H1 (cell line): Measurements from ENCODE around the gene BPIFA2. TPM values are rescaled to one million over a fixed set of nuclear protein-coding genes. Genes with fewer than 3 reads are reported as not detected.
"Not testable (repeated sequence)": the region's sequence is repeated elsewhere in the genome, so short reads cannot be mapped to it uniquely, and the experiment has no call there.

Source experiments
- CTCF ChIA-PET: fragments of 300-600 bp; sonication (Branson Sonifier 250); formaldehyde crosslinking; loops from one replicate; lab custom pipeline; 2021; ENCODE audit not compliant: partially characterized antibody; lab: Charles Lee
- POLR2A ChIA-PET: fragments of 300-600 bp; sonication (Branson Sonifier 250); formaldehyde crosslinking; loops from one replicate; lab custom pipeline; 2021; ENCODE audit warnings: inconsistent platforms; ENCODE audit not compliant: partially characterized antibody; lab: Charles Lee
- DNase-seq, 2 experiments: peaks; one replicate each; pipeline versions ENCODE4 v3.0.0 to v3.0.0-alpha.2; 2010 to 2022; ENCODE audit warnings: low spot score in 2 of 2, low read depth in 1 of 2, mixed read lengths in 1 of 2
- FAIRE-seq: peaks from 2 replicates; lab custom pipeline; 2011; peaks lifted over from hg19 to GRCh38; lab: Jason Lieb, UNC
- H2AFZ ChIP-seq: 2 replicates; pipeline ENCODE4 v1.8.1; 2012; ENCODE audit warnings: low read length, inconsistent platforms
- H2AK5ac ChIP-seq: 2 replicates; pipeline ENCODE4 v1.6.1; 2013; ENCODE audit warnings: low read depth, low read length
- H2BK120ac ChIP-seq: replicated peaks from 2 replicates; pipeline ENCODE3; 2013; ENCODE audit warnings: low read depth, low read length, inconsistent platforms
- H2BK12ac ChIP-seq: 2 replicates; pipeline ENCODE4 v1.6.1; 2013; ENCODE audit warnings: low read depth, low read length
- H2BK15ac ChIP-seq: 2 replicates; pipeline ENCODE4 v1.6.1; 2013; ENCODE audit warnings: low read length
- H2BK20ac ChIP-seq: 2 replicates; pipeline ENCODE4 v1.6.1; 2013; ENCODE audit warnings: low read length
- H2BK5ac ChIP-seq: 2 replicates; pipeline ENCODE4 v1.6.1; 2013; ENCODE audit warnings: low read depth, low read length
- H3K14ac ChIP-seq: 2 replicates; pipeline ENCODE4 v1.6.1; 2013; ENCODE audit warnings: inconsistent platforms; ENCODE audit not compliant: insufficient read length
- H3K18ac ChIP-seq: 2 replicates; pipeline ENCODE4 v1.6.1; 2013; ENCODE audit warnings: low read length; ENCODE audit errors: extremely low read depth
- H3K23ac ChIP-seq: 2 replicates; pipeline ENCODE4 v1.6.1; 2013; ENCODE audit warnings: inconsistent platforms; ENCODE audit not compliant: insufficient read length
- H3K23me2 ChIP-seq: 2 replicates; pipeline ENCODE4 v1.6.1; 2013; ENCODE audit warnings: low read depth, low read length
- H3K27ac ChIP-seq: 2 replicates; pipeline ENCODE4 v1.6.1; 2011; ENCODE audit warnings: low read depth, low read length, inconsistent platforms
- H3K27me3 ChIP-seq, 4 experiments: replicated peaks in 1 of 4; 1 replicate in 1 of 4; 2 replicates in 3 of 4; pipeline versions ENCODE4 v1.6.1 to v1.8.1; 2011 to 2013; ENCODE audit warnings: low read length in 3 of 4, mild to moderate bottlenecking in 3 of 4, inconsistent platforms in 2 of 4, mixed read lengths in 2 of 4, moderate library complexity in 1 of 4; ENCODE audit not compliant: control insufficient read depth in 3 of 4, insufficient read depth in 3 of 4; ENCODE audit errors: extremely low read depth in 1 of 4
- H3K36me3 ChIP-seq, 4 experiments: 2 replicates each; pipeline versions ENCODE4 v1.6.1 to v1.8.1; 2011 to 2013; ENCODE audit warnings: mild to moderate bottlenecking in 4 of 4, low read length in 3 of 4, moderate library complexity in 2 of 4, control low read depth in 1 of 4, inconsistent platforms in 1 of 4; ENCODE audit not compliant: insufficient read depth in 4 of 4, control insufficient read depth in 2 of 4
- H3K4ac ChIP-seq: replicated peaks from 2 replicates; pipeline ENCODE3; 2013; ENCODE audit warnings: low read length, low read depth, mixed read lengths, inconsistent platforms; ENCODE audit not compliant: insufficient read length
- H3K4me1 ChIP-seq, 4 experiments: replicated peaks in 1 of 4; 1 replicate in 1 of 4; 2 replicates in 3 of 4; pipeline versions ENCODE4 v1.6.1 to v1.8.1; 2011 to 2013; ENCODE audit warnings: low read length in 3 of 4, inconsistent platforms in 2 of 4, mixed read lengths in 1 of 4; ENCODE audit not compliant: insufficient read depth in 4 of 4, control insufficient read depth in 3 of 4
- H3K4me2 ChIP-seq, 2 experiments: 2 replicates each; pipeline versions ENCODE4 v1.6.1 to v1.8.1; 2011 to 2013; ENCODE audit warnings: low read depth in 2 of 2, low read length in 2 of 2, control low read depth in 1 of 2, inconsistent platforms in 1 of 2, mild to moderate bottlenecking in 1 of 2; ENCODE audit not compliant: insufficient read depth in 1 of 2
- H3K4me3 ChIP-seq, 4 experiments: fragments of 200-600, 300-600 bp in 1 of 4; sonication (generic), shearing (Covaris generic), sonication (Bioruptor Twin) in 1 of 4; 2 replicates each; pipeline versions ENCODE4 v1.5.1 to v1.8.1; 2011 to 2016; ENCODE audit warnings: low read length in 4 of 4, low read depth in 3 of 4, control low read depth in 2 of 4, inconsistent platforms in 2 of 4, mild to moderate bottlenecking in 2 of 4, mixed read lengths in 1 of 4, moderate library complexity in 1 of 4; ENCODE audit not compliant: insufficient read depth in 2 of 4; ENCODE audit errors: extremely low read depth in 1 of 4
- H3K56ac ChIP-seq: replicated peaks from 2 replicates; pipeline ENCODE3; 2013; ENCODE audit warnings: low read depth, mild to moderate bottlenecking, mixed read lengths, low read length, inconsistent platforms; ENCODE audit not compliant: insufficient read length
- H3K79me1 ChIP-seq: 2 replicates; pipeline ENCODE4 v1.6.1; 2013; ENCODE audit warnings: low read depth, low read length, control low read depth
- H3K79me2 ChIP-seq, 2 experiments: 2 replicates each; pipeline versions ENCODE4 v1.6.1 to v1.8.1; 2012 to 2013; ENCODE audit warnings: low read length in 2 of 2, mild to moderate bottlenecking in 2 of 2, inconsistent platforms in 1 of 2; ENCODE audit not compliant: insufficient read depth in 2 of 2, control insufficient read depth in 1 of 2
- H3K9ac ChIP-seq, 4 experiments: replicated peaks in 1 of 4; 1 replicate in 1 of 4; 2 replicates in 3 of 4; pipeline versions ENCODE4 v1.6.1 to v1.8.1; 2011 to 2013; ENCODE audit warnings: low read depth in 3 of 4, low read length in 3 of 4, control low read depth in 2 of 4, mild to moderate bottlenecking in 2 of 4, moderate library complexity in 2 of 4, inconsistent platforms in 1 of 4; ENCODE audit errors: extremely low read depth in 1 of 4
- H3K9me3 ChIP-seq, 2 experiments: 2 replicates each; pipeline versions ENCODE4 v1.6.1 to v1.8.1; 2012 to 2013; ENCODE audit warnings: mild to moderate bottlenecking in 2 of 2, moderate library complexity in 2 of 2, control low read depth in 1 of 2, inconsistent platforms in 1 of 2, low read depth in 1 of 2, low read length in 1 of 2, mixed read lengths in 1 of 2; ENCODE audit not compliant: insufficient read depth in 2 of 2
- H4K20me1 ChIP-seq, 2 experiments: replicated peaks in 1 of 2; 2 replicates each; pipeline versions ENCODE3 to v1.8.1; 2011 to 2013; ENCODE audit warnings: inconsistent platforms in 2 of 2, low read length in 2 of 2, mild to moderate bottlenecking in 1 of 2; ENCODE audit not compliant: insufficient read depth in 2 of 2, control insufficient read depth in 1 of 2
- H4K5ac ChIP-seq: 2 replicates; pipeline ENCODE4 v1.6.1; 2013; ENCODE audit warnings: low read length, low read depth, mixed read lengths, inconsistent platforms; ENCODE audit not compliant: insufficient read length
- H4K8ac ChIP-seq: 2 replicates; pipeline ENCODE4 v1.8.0; 2013; ENCODE audit warnings: mild to moderate bottlenecking, moderate library complexity, low read length, inconsistent platforms; ENCODE audit not compliant: insufficient read depth; ENCODE audit errors: extremely low read depth
- H4K91ac ChIP-seq: replicated peaks from 2 replicates; pipeline ENCODE3; 2013; ENCODE audit warnings: low read length, mixed read lengths, inconsistent platforms; ENCODE audit not compliant: insufficient read length
- WGBS, 2 experiments: shearing (Covaris generic) in 1 of 2; methylation state at CpG; one replicate each; pipeline versions ENCODE4 v1.1.6 to v1.1.7; 2013 to 2015; ENCODE audit warnings: low lambda C conversion rate in 2 of 2, mixed read lengths in 2 of 2, inconsistent platforms in 1 of 2, low coverage in 1 of 2, missing lambda C conversion rate in 1 of 2; ENCODE audit not compliant: insufficient replicate concordance in 2 of 2, insufficient coverage in 1 of 2, insufficient read length in 1 of 2; ENCODE audit errors: extremely low coverage in 1 of 2, missing lambda C conversion rate in 1 of 2; 5-methylcytosine and 5-hydroxymethylcytosine counted together
- polyA plus RNA-seq, 7 experiments: library from polyadenylated mRNA; depleted of rRNA in 3 of 7; stranded (reverse) in 5 of 7; unstranded in 2 of 7; fragments of >200 nt in 5 of 7; fragments of 200-250 nt in 2 of 7; gene quantifications; 1 replicate in 5 of 7; 2 replicates in 1 of 7; 4 replicates in 1 of 7; pipeline versions ENCODE4 v1.2.1 to v1.2.3, GENCODE V29; 2011 to 2013; ENCODE audit warnings: missing spikeins in 2 of 7, mixed read lengths in 2 of 7
- total RNA-seq: library from RNA; stranded (reverse); fragmentation: NEBNext Ultra II Directional; extraction: Animal tissue kit (Norgen Biotek cat#: 25700); gene quantifications from 2 replicates; pipeline ENCODE4 v1.2.1, GENCODE V29; 2021

Gene BPIFA2
- total and polyA plus RNA-seq, 2 of the 8 experiments (the other 6 are each of a cell fraction or from before 2014, with no cell fraction given), result not detected

GRCh38 chr20:33185031-33185590 is 17.2 kb downstream of the BPIFA2 start:
- H2AFZ ChIP-seq, H4K5ac ChIP-seq, H3K36me3 ChIP-seq, FAIRE-seq, H2BK15ac ChIP-seq, H3K14ac ChIP-seq, H3K79me1 ChIP-seq, H3K27me3 ChIP-seq, H3K9me3 ChIP-seq, H4K91ac ChIP-seq, H3K27ac ChIP-seq, H2BK5ac ChIP-seq, H2BK120ac ChIP-seq, H3K4me2 ChIP-seq, H4K20me1 ChIP-seq, H2AK5ac ChIP-seq, H3K18ac ChIP-seq, H3K23me2 ChIP-seq, H2BK12ac ChIP-seq, CTCF ChIA-PET, H3K23ac ChIP-seq, H3K9ac ChIP-seq, H4K8ac ChIP-seq, DNase-seq, H3K4me3 ChIP-seq, H2BK20ac ChIP-seq, POLR2A ChIA-PET, H3K56ac ChIP-seq, H3K4ac ChIP-seq, H3K79me2 ChIP-seq, H3K4me1 ChIP-seq: not testable (repeated sequence)
- WGBS, 2 experiments, result no CpG with 5 or more reads among the region's 40 CpGs
